HepG2 (cell line): ENCODE data around the gene LRRC40. TPM values are rescaled to one million over a fixed set of nuclear protein-coding genes. Genes with fewer than 3 reads are reported as not detected.
A peak's percentile ranks its signal among the peaks of the same experiment; 100 is the strongest.

Source experiments
- ATAC-seq: fragments of 200-7000 bp; cut with Tn5 transposase; 3 replicates; pipeline ENCODE4 v1.9.1; 2020; ENCODE audit warnings: mild to moderate bottlenecking, moderate library complexity
- BruUV-seq: library from RNA; stranded (reverse); fragments of 400-500 nt; replicated peaks from 2 replicates; lab custom pipeline; 2021; lab: Mats Ljungman, UMichigan
- CTCF ChIA-PET: fragments of 300-600 bp; formaldehyde crosslinking; extraction: SDS; loops from one replicate; lab custom pipeline; 2021; ENCODE audit warnings: low total read pairs, inconsistent platforms, low intra/inter-chr PET ratio; lab: Yijun Ruan, JAX
- POLR2A ChIA-PET: fragments of 350-600 bp; sonication (Branson Sonifier 250); formaldehyde crosslinking; loops from one replicate; lab custom pipeline; 2020; ENCODE audit warnings: antibody characterized with exemption, inconsistent platforms; lab: Yijun Ruan, JAX
- DNase-seq: peaks from one replicate; pipeline ENCODE4 v3.0.0-alpha.2; 2015; ENCODE audit warnings: low spot score
- FAIRE-seq: peaks from 3 replicates; lab custom pipeline; 2011; peaks lifted over from hg19 to GRCh38; lab: Jason Lieb, UNC
- H2AFZ ChIP-seq: one replicate; pipeline ENCODE4 v1.6.1; 2011; ENCODE audit warnings: low read length, inconsistent platforms
- H3K27ac ChIP-seq: fragments of 300-600 bp; 3 replicates; pipeline ENCODE4 v1.8.0; 2011; ENCODE audit warnings: mixed run types, mild to moderate bottlenecking, mixed read lengths, low read length, inconsistent platforms; ENCODE audit not compliant: insufficient read depth; ENCODE audit errors: extremely low read length
- H3K27me3 ChIP-seq, 2 experiments: fragments of 200-600 bp in 1 of 2; 2 replicates in 1 of 2; 3 replicates in 1 of 2; pipeline versions ENCODE4 v1.6.0 to v1.8.0; 2011; ENCODE audit warnings: low read length in 2 of 2, mild to moderate bottlenecking in 2 of 2, moderate library complexity in 2 of 2, inconsistent platforms in 1 of 2; ENCODE audit not compliant: insufficient read depth in 2 of 2, control insufficient read depth in 1 of 2
- H3K36me3 ChIP-seq, 2 experiments: fragments of 200-600 bp in 1 of 2; replicated peaks in 1 of 2; 2 replicates in 1 of 2; 3 replicates in 1 of 2; pipeline versions ENCODE4 v1.5.1 to v1.8.0; 2011; ENCODE audit warnings: low read length in 2 of 2, inconsistent platforms in 1 of 2; ENCODE audit not compliant: insufficient read depth in 2 of 2, control insufficient read depth in 1 of 2
- H3K4me1 ChIP-seq: 2 replicates; pipeline ENCODE4 v1.5.1; 2012; ENCODE audit warnings: low read length, inconsistent platforms; ENCODE audit not compliant: insufficient read depth
- H3K4me2 ChIP-seq: 2 replicates; pipeline ENCODE4 v1.6.0; 2011; ENCODE audit warnings: low read depth, low read length, inconsistent platforms
- H3K4me3 ChIP-seq, 3 experiments: fragments of 200-600 bp in 1 of 3; sonication (generic), shearing (Covaris generic) in 1 of 3; replicated peaks in 1 of 3; 2 replicates each; pipeline ENCODE4 v1.5.1; 2011 to 2016; ENCODE audit warnings: low read length in 3 of 3, inconsistent platforms in 2 of 3, low read depth in 2 of 3, mild to moderate bottlenecking in 2 of 3, control low read depth in 1 of 3, mixed read lengths in 1 of 3; ENCODE audit not compliant: insufficient read depth in 1 of 3
- H3K79me2 ChIP-seq: one replicate; pipeline ENCODE4 v1.6.1; 2011; ENCODE audit warnings: low read length, inconsistent platforms; ENCODE audit not compliant: insufficient read depth
- H3K9ac ChIP-seq: 2 replicates; pipeline ENCODE4 v1.6.0; 2011; ENCODE audit warnings: mild to moderate bottlenecking, low read depth, low read length, inconsistent platforms; ENCODE audit not compliant: insufficient read depth
- H3K9me3 ChIP-seq: 2 replicates; pipeline ENCODE4 v1.5.1; 2012; ENCODE audit warnings: mild to moderate bottlenecking, low read length
- H4K20me1 ChIP-seq: 2 replicates; pipeline ENCODE4 v1.6.0; 2011; ENCODE audit warnings: inconsistent platforms, mild to moderate bottlenecking, low read length, moderate library complexity; ENCODE audit not compliant: insufficient read depth
- ARNT ChIP-seq: fragments of 450-650 bp; IDR thresholded peaks from 2 replicates; pipeline ENCODE4 v1.6.1; 2017
- ARNT2 ChIP-seq: sonication (generic); formaldehyde crosslinking; IDR thresholded peaks from 2 replicates; pipeline ENCODE4 v1.8.0; 2022; ENCODE audit warnings: mild to moderate bottlenecking, low read depth, missing genetic modification reagents, moderate library complexity
- CENPX ChIP-seq: sonication (generic); formaldehyde crosslinking; IDR thresholded peaks from 2 replicates; pipeline ENCODE4 v1.9.0; 2021; ENCODE audit warnings: mild to moderate bottlenecking, missing genetic modification reagents, moderate library complexity
- HNRNPH1 ChIP-seq: fragments of 200-400 bp; formaldehyde crosslinking; optimal IDR thresholded peaks from 2 replicates; pipeline ENCODE3; 2017; ENCODE audit warnings: mild to moderate bottlenecking, low read depth, low read length
- KAT2B ChIP-seq: fragments of 150-350 bp; IDR thresholded peaks from 2 replicates; pipeline ENCODE4 v1.6.1; 2014; ENCODE audit warnings: low read depth, low read length, borderline replicate concordance
- ONECUT2 ChIP-seq: sonication (generic); formaldehyde crosslinking; IDR thresholded peaks from 2 replicates; pipeline ENCODE4 v1.4.0; 2020; ENCODE audit warnings: missing genetic modification reagents
- SMARCE1 ChIP-seq: fragments of 450-650 bp; IDR thresholded peaks from 2 replicates; pipeline ENCODE4 v1.6.1; 2017; ENCODE audit warnings: borderline replicate concordance
- ZC3H13 ChIP-seq: sonication (generic); formaldehyde crosslinking; IDR thresholded peaks from 2 replicates; pipeline ENCODE4 v1.8.1; 2023; ENCODE audit warnings: mild to moderate bottlenecking, missing genetic modification reagents, moderate library complexity
- ZFX ChIP-seq: sonication (generic); formaldehyde crosslinking; IDR thresholded peaks from 2 replicates; pipeline ENCODE4 v1.4.0; 2020; ENCODE audit warnings: mild to moderate bottlenecking, low read depth, missing genetic modification reagents, moderate library complexity
- ZNF460 ChIP-seq: sonication (generic); formaldehyde crosslinking; IDR thresholded peaks from 2 replicates; pipeline ENCODE4 v1.5.1; 2020; ENCODE audit warnings: missing genetic modification reagents, mild to moderate bottlenecking, borderline replicate concordance
- WGBS: methylation state at CpG from one replicate; pipeline ENCODE4 v1.1.6; 2017; ENCODE audit warnings: low lambda C conversion rate; 5-methylcytosine and 5-hydroxymethylcytosine counted together
- in situ Hi-C: cut with HindIII; loops from 2 replicates; pipeline ENCODE4 v1.10.0; 2017; ENCODE audit warnings: low pct_unique_long_range_greater_than_20kb; ENCODE audit not compliant: extremely low pct_ligation_motif_present
- intact Hi-C: fragments of 100-400 bp; cut with micrococcal nuclease; formaldehyde crosslinking; loops from one replicate; pipeline ENCODE4 v1.10.0; 2022; ENCODE audit not compliant: unreplicated experiment
- polyA plus RNA-seq, 8 experiments: library from polyadenylated mRNA; depleted of rRNA in 3 of 8; stranded (reverse) in 7 of 8; unstranded in 1 of 8; fragments of >200 nt; fragmentation: Illumina TruSeq in 4 of 8; extraction: Trizol in 4 of 8; gene quantifications; 2 replicates each; pipeline versions ENCODE4 v1.2.1 to v1.2.3, GENCODE V29; 2011 to 2016; ENCODE audit warnings: low read depth in 4 of 8, missing spikeins in 1 of 8, mixed read lengths in 1 of 8; ENCODE audit not compliant: insufficient read depth in 1 of 8
- total RNA-seq, 5 experiments: library from RNA; depleted of rRNA; stranded (reverse); fragments of >200 nt; fragmentation: Illumina TruSeq; extraction: Trizol; gene quantifications; 2 replicates each; pipeline ENCODE4 v1.2.3, GENCODE V29; 2016; ENCODE audit warnings: low read depth in 1 of 5
- TF ChIP-seq, protein P1 (sequence below): sonication (generic); formaldehyde crosslinking; IDR thresholded peaks from 2 replicates; pipeline ENCODE4 v1.4.0; 2020; ENCODE audit warnings: missing genetic modification reagents, borderline replicate concordance

LRRC40 gene
- total and polyA plus RNA-seq, 2 of the 13 experiments (the other 11 are each of a cell fraction or from before 2014, with no cell fraction given), result 10.3 to 32.7 TPM

DNA sequence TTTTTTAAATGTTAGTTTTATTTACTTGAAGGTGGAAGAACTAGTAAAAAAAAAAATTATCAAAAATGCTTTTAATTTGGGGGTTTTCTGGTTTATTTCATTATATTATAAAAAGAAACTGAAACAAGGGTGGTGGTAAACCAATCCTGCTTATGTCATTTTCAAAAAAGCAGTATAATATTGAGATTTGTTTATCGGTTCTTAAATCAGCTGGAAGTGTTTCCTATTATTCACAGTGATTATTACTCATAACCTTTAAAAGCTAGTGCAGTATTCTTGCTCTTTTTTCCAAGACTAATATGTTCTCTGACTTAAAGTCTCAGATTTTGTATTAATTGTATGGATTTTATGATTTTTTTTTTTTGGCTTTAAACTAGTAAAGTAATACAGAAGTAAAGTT is 5.4 kb upstream of the LRRC40 start (continued):
- TF ChIP-seq, protein P1, sequence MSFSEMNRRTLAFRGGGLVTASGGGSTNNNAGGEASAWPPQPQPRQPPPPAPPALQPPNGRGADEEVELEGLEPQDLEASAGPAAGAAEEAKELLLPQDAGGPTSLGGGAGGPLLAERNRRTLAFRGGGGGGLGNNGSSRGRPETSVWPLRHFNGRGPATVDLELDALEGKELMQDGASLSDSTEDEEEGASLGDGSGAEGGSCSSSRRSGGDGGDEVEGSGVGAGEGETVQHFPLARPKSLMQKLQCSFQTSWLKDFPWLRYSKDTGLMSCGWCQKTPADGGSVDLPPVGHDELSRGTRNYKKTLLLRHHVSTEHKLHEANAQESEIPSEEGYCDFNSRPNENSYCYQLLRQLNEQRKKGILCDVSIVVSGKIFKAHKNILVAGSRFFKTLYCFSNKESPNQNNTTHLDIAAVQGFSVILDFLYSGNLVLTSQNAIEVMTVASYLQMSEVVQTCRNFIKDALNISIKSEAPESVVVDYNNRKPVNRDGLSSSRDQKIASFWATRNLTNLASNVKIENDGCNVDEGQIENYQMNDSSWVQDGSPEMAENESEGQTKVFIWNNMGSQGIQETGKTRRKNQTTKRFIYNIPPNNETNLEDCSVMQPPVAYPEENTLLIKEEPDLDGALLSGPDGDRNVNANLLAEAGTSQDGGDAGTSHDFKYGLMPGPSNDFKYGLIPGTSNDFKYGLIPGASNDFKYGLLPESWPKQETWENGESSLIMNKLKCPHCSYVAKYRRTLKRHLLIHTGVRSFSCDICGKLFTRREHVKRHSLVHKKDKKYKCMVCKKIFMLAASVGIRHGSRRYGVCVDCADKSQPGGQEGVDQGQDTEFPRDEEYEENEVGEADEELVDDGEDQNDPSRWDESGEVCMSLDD (CRISPR knock-in tag), result no peak
- TF ChIP-seq CENPX (no peak), KAT2B (no peak), ARNT2 (CRISPR knock-in tag) (no peak), ONECUT2 (CRISPR knock-in tag) (no peak), ZFX (no peak), ZC3H13 (no peak), HNRNPH1 (no peak)

DNA sequence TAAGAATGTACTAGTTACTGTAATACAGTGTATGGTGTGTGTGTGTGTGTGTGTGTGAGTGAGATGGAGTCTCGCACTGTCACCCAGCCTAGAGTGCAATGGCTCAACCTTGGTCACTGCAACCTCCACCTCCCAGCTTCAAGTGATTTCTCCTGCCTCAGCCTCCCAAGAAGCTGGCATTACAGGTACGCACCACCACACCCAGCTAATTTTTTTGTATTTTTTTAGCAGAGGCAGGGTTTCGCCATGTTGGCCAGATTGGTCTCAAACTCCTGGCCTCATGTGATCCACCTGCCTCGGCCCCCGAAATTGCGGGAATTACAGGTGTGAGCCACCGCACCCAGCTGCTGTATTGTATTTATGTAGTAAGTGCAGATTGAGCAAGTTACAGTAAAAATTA is 2.9 kb upstream of the LRRC40 start:
- Histone ChIP-seq H2AFZ (no peak overlapping the region), H3K79me2 (peaks cover 96% of the 10 kb centered on the region), H3K4me1 (peaks cover 44% of the 10 kb centered on the region), H3K4me2 (peak overlapping the region; percentile 82; the same call in 1 of the 2 replicates), H4K20me1 (no peaks in the 10 kb centered on the region; the same call in none of the 2 replicates)
- intact Hi-C loops, result loop anchor here (5.0 kb wide), 1 partner anchor 874 kb away; the partner anchor contains the start of gene ZRANB2
- 95% methylated on average over 7 of the region's 7 CpGs for WGBS
- no TSS peak for BruUV-seq
- no peak for ATAC-seq
- DNase-seq, result no peak
- CTCF ChIA-PET, result no interaction called here
- no peak for TF ChIP-seq SMARCE1
- peak; percentile 54; the same call in 1 of the 2 replicates for TF ChIP-seq ZNF460 (CRISPR knock-in tag)
- TF ChIP-seq ARNT, result no peak
- TF ChIP-seq, all 625 proteins: peak for 1
- in situ Hi-C loops, result loop anchor here (10.0 kb wide), 2 partner anchors 207 to 877 kb away; partner anchors contain the start of genes CTH and ZRANB2
- no peaks in the 10 kb centered on the region for H3K9me3 ChIP-seq
- H3K27me3 ChIP-seq, result no peaks in the 10 kb centered on the region; a peak in 2 of 5 replicates
- no peak for FAIRE-seq
- H3K4me3 ChIP-seq, result no peak overlapping the region; a peak in 1 of 6 replicates
- no peak overlapping the region for H3K27ac ChIP-seq
- H3K9ac ChIP-seq, result no peak overlapping the region
- H3K36me3 ChIP-seq, result peaks cover 1 to 13% of the 10 kb centered on the region in 2 experiments; a peak in 3 of 5 replicates
- POLR2A ChIA-PET, result interaction anchor here (2.5 kb wide), 1 partner anchor 13 kb away, joined by 13 read pairs; the partner anchor contains the start of gene SRSF11
